H1 (cell line): ENCODE results near the gene SLC38A2. TPM values are rescaled to one million over a fixed set of nuclear protein-coding genes. Genes with fewer than 3 reads are reported as not detected.

Experiments
- BACH1 ChIP-seq: IDR thresholded peaks from 2 replicates; pipeline ENCODE4 v1.6.1; 2012; ENCODE audit warnings: low read length, improper control_type of control experiment
- BRCA1 ChIP-seq: IDR thresholded peaks from 2 replicates; pipeline ENCODE4 v1.6.1; 2012; ENCODE audit warnings: low read depth, low read length, improper control_type of control experiment
- CHD2 ChIP-seq: IDR thresholded peaks from 2 replicates; pipeline ENCODE4 v1.6.1; 2012; ENCODE audit warnings: low read length, improper control_type of control experiment
- CHD7 ChIP-seq: fragments of 300-600 bp; sonication (generic); IDR thresholded peaks from 2 replicates; pipeline ENCODE4 v1.7.1; 2012; ENCODE audit warnings: low read length, moderate library complexity, mild to moderate bottlenecking, inconsistent platforms; ENCODE audit not compliant: insufficient replicate concordance
- CTBP2 ChIP-seq: IDR thresholded peaks from 2 replicates; pipeline ENCODE4 v1.7.0; 2011; ENCODE audit warnings: borderline replicate concordance, mild to moderate bottlenecking, moderate library complexity, mixed read lengths, low read length; ENCODE audit not compliant: insufficient read depth, insufficient read length
- KDM4A ChIP-seq: IDR thresholded peaks from one replicate; pipeline ENCODE4 v1.7.1; 2012; ENCODE audit warnings: low read depth, mild to moderate bottlenecking, moderate library complexity, low read length, inconsistent platforms; ENCODE audit not compliant: severe bottlenecking
- NANOG ChIP-seq: IDR thresholded peaks from 2 replicates; pipeline ENCODE4 v1.6.1; 2011; ENCODE audit warnings: low read length, low read depth, mild to moderate bottlenecking, inconsistent platforms; ENCODE audit not compliant: insufficient read depth, poor library complexity, severe bottlenecking
- POLR2AphosphoS5 ChIP-seq: IDR thresholded peaks from 2 replicates; pipeline ENCODE4 v1.6.1; 2011; ENCODE audit warnings: low read depth, low read length
- RXRA ChIP-seq: IDR thresholded peaks from 2 replicates; pipeline ENCODE4 v1.6.1; 2011; ENCODE audit warnings: low read depth, mild to moderate bottlenecking, low read length, moderate library complexity; ENCODE audit not compliant: insufficient read depth
- SIX5 ChIP-seq: IDR thresholded peaks from 2 replicates; pipeline ENCODE4 v1.6.1; 2011; ENCODE audit warnings: mild to moderate bottlenecking, low read depth, low read length
- TAF1 ChIP-seq: IDR thresholded peaks from 2 replicates; pipeline ENCODE4 v1.6.1; 2011; ENCODE audit warnings: mild to moderate bottlenecking, low read depth, low read length
- TCF12 ChIP-seq: IDR thresholded peaks from 2 replicates; pipeline ENCODE4 v1.6.1; 2011; ENCODE audit warnings: low read depth, mild to moderate bottlenecking, low read length
- ZNF274 ChIP-seq: IDR thresholded peaks from 2 replicates; pipeline ENCODE4 v1.7.0; 2012; ENCODE audit warnings: low read length, borderline replicate concordance; ENCODE audit errors: extremely low read depth
- polyA plus RNA-seq, 7 experiments: library from polyadenylated mRNA; depleted of rRNA in 3 of 7; stranded (reverse) in 5 of 7; unstranded in 2 of 7; fragments of >200 nt in 5 of 7; fragments of 200-250 nt in 2 of 7; gene quantifications; 1 replicate in 5 of 7; 2 replicates in 1 of 7; 4 replicates in 1 of 7; pipeline versions ENCODE4 v1.2.1 to v1.2.3, GENCODE V29; 2011 to 2013; ENCODE audit warnings: missing spikeins in 2 of 7, mixed read lengths in 2 of 7
- total RNA-seq: library from RNA; stranded (reverse); fragmentation: NEBNext Ultra II Directional; extraction: Animal tissue kit (Norgen Biotek cat#: 25700); gene quantifications from 2 replicates; pipeline ENCODE4 v1.2.1, GENCODE V29; 2021

The SLC38A2 gene
- total and polyA plus RNA-seq, 2 of the 8 experiments (the other 6 are each of a cell fraction or from before 2014, with no cell fraction given), result 163 to 684 TPM

- no peak for TF ChIP-seq CHD7
- TF ChIP-seq SIX5, result no peak
- no peak for TF ChIP-seq RXRA
- TF ChIP-seq CTBP2, result no peak
- TF ChIP-seq BACH1, result no peak
- TF ChIP-seq ZNF274, result no peak
- TF ChIP-seq BRCA1, result no peak
- TF ChIP-seq NANOG, result no peak
- no peak for TF ChIP-seq TAF1
- TF ChIP-seq POLR2AphosphoS5, result no peak
- no peak for TF ChIP-seq CHD2
- no peak for TF ChIP-seq TCF12
- TF ChIP-seq KDM4A, result no peak
Measured at GRCh38 chr12:46412857-46413256, 40.3 kb upstream of the SLC38A2 start (continued).
